Calu3 (cell line): ENCODE data around the gene C20orf141. TPM values are rescaled to one million over a fixed set of nuclear protein-coding genes. Genes with fewer than 3 reads are reported as not detected.

Source experiments
- BruUV-seq: library from RNA; stranded (reverse); fragments of 400-500 nt; replicated peaks from 2 replicates; lab custom pipeline; 2021; lab: Mats Ljungman, UMichigan
- CTCF ChIA-PET: fragments of 300-600 bp; sonication (Branson Sonifier 250); formaldehyde crosslinking; loops from one replicate; lab custom pipeline; 2022; ENCODE audit warnings: antibody characterized with exemption; lab: Charles Lee
- DNase-seq: peaks from one replicate; pipeline ENCODE4 v3.0.0; 2022
- H3K27ac Mint-ChIP-seq: one replicate; pipeline ENCODE4 v1.8.0; 2022; ENCODE audit warnings: mixed read lengths; ENCODE audit not compliant: unreplicated experiment
- H3K27me3 Mint-ChIP-seq: one replicate; pipeline ENCODE4 v1.8.0; 2022; ENCODE audit warnings: mixed read lengths; ENCODE audit not compliant: unreplicated experiment
- H3K36me3 Mint-ChIP-seq: one replicate; pipeline ENCODE4 v1.8.0; 2022; ENCODE audit warnings: mild to moderate bottlenecking, moderate library complexity, mixed read lengths; ENCODE audit not compliant: insufficient read depth, unreplicated experiment
- H3K4me1 Mint-ChIP-seq: one replicate; pipeline ENCODE4 v1.8.0; 2022; ENCODE audit warnings: mild to moderate bottlenecking, low read depth, mixed read lengths; ENCODE audit not compliant: unreplicated experiment
- H3K4me3 Mint-ChIP-seq: one replicate; pipeline ENCODE4 v1.8.0; 2022; ENCODE audit warnings: mild to moderate bottlenecking, low read depth, moderate library complexity, mixed read lengths; ENCODE audit not compliant: unreplicated experiment
- H3K9me3 Mint-ChIP-seq: one replicate; pipeline ENCODE4 v1.8.0; 2022; ENCODE audit warnings: low read depth, mixed read lengths; ENCODE audit not compliant: unreplicated experiment
- intact Hi-C: fragments of 100-400 bp; cut with micrococcal nuclease; formaldehyde crosslinking; loops from one replicate; pipeline ENCODE4 v1.10.0; 2022; ENCODE audit not compliant: unreplicated experiment
- total RNA-seq: library from RNA; stranded (reverse); gene quantifications from 2 replicates; pipeline ENCODE4 v1.2.3, GENCODE V29; 2022
- TF ChIP-seq, protein P1 (sequence below): fragments of 200-600 bp; IDR thresholded peaks from one replicate; pipeline ENCODE4 v1.8.0; 2022; ENCODE audit warnings: antibody characterized with exemption; ENCODE audit not compliant: unreplicated experiment

Gene C20orf141
- total RNA-seq, 1 experiment from 2014 or later, result not detected

DNA sequence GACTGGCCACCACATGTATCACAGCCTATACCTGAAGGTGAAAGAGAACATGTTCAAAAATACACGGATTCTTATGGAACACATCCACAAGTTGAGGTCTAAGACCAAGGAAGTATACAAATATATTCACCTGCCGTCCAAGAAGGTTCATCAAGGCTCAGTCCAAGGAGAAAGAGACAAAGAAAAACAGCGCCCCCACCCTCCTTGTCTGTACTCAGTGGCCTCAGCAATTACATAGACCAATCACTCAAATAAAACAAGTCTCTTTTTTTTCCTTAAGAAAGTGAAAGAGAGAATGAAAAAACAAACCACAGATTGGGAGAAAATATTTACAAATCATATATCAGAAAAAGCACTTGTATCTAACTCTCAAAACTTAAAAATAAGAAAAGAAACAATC lies 33.8 kb upstream of the C20orf141 start:
- BruUV-seq, result no TSS peak
- H3K4me3 Mint-ChIP-seq, result no peak overlapping the region
- H3K4me1 Mint-ChIP-seq, result no peaks in the 10 kb centered on the region
- DNase-seq, result no peak
- TF ChIP-seq, protein P1, sequence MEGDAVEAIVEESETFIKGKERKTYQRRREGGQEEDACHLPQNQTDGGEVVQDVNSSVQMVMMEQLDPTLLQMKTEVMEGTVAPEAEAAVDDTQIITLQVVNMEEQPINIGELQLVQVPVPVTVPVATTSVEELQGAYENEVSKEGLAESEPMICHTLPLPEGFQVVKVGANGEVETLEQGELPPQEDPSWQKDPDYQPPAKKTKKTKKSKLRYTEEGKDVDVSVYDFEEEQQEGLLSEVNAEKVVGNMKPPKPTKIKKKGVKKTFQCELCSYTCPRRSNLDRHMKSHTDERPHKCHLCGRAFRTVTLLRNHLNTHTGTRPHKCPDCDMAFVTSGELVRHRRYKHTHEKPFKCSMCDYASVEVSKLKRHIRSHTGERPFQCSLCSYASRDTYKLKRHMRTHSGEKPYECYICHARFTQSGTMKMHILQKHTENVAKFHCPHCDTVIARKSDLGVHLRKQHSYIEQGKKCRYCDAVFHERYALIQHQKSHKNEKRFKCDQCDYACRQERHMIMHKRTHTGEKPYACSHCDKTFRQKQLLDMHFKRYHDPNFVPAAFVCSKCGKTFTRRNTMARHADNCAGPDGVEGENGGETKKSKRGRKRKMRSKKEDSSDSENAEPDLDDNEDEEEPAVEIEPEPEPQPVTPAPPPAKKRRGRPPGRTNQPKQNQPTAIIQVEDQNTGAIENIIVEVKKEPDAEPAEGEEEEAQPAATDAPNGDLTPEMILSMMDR, result no peak
- peaks cover 23% of the 10 kb centered on the region for H3K27me3 Mint-ChIP-seq
- no peak overlapping the region for H3K27ac Mint-ChIP-seq
- H3K36me3 Mint-ChIP-seq, result no peaks in the 10 kb centered on the region
- CTCF ChIA-PET, result no interaction called here
- no peaks in the 10 kb centered on the region for H3K9me3 Mint-ChIP-seq
- intact Hi-C loops, result no loop called here

DNA sequence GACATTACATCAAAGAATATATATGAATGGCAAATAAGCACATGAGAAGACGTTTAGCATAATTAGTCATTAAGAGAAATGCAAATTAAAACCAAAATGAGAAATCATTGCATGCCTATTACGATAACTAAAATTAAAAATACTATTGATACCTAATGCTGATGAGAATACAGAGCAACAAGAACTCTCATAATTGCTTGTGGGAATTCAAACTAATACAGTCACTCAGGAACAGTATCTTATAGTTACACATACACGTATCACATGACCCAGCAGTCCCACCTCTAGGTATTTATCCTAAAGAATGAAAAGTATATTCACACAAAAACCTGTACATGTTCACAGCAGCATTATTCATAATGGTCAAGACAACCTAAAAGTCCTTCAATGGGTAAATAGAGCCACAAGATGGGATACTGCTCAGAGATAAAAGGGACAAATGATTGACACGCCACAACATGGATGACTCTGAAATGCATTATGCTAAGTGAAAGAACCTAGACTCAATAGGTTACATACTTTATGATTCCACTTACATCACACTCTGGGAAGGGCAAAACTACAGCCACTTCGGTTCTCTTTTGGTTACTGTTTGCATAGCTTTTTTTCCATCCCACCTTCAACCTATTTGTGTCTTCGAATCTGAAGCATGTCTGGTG lies 30.8 kb upstream of the C20orf141 start:
- no peaks in the 10 kb centered on the region for H3K9me3 Mint-ChIP-seq
- CTCF ChIA-PET, result no interaction called here
- no peaks in the 10 kb centered on the region for H3K36me3 Mint-ChIP-seq
- H3K4me3 Mint-ChIP-seq, result no peak overlapping the region
- TF ChIP-seq, protein P1, result no peak
- intact Hi-C loops, result no loop called here
- DNase-seq, result no peak
- H3K27ac Mint-ChIP-seq, result no peak overlapping the region
- no TSS peak for BruUV-seq
- H3K27me3 Mint-ChIP-seq, result peaks cover 46% of the 10 kb centered on the region
- no peaks in the 10 kb centered on the region for H3K4me1 Mint-ChIP-seq

DNA sequence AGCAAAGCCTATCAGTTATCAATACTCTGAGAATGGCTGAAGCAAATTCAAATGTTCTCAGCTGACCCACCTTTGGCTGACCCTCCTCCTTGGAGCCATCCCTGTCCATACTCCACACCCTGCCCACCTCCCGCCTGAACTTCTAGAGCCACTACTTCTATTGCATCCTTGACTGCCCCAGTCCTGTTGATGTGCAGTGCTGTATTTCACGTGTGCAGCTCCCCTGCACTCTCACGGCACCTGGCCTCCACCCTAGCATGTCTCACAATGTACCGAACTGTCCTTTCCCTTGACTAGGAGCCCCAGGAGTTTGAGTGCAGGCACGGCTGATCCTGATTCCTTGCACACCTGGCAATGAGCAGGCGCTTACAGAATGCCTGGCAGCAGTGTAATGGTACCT lies 21.3 kb upstream of the C20orf141 start:
- Mint-ChIP-seq H3K36me3 (peaks cover 4% of the 10 kb centered on the region), H3K4me1 (no peaks in the 10 kb centered on the region), H3K9me3 (no peaks in the 10 kb centered on the region), H3K4me3 (no peak overlapping the region), H3K27ac (no peak overlapping the region), H3K27me3 (peaks cover 98% of the 10 kb centered on the region)
- intact Hi-C loops, result no loop called here
- BruUV-seq, result no TSS peak
- CTCF ChIA-PET, result no interaction called here
- TF ChIP-seq, protein P1, result no peak
- no peak for DNase-seq

DNA sequence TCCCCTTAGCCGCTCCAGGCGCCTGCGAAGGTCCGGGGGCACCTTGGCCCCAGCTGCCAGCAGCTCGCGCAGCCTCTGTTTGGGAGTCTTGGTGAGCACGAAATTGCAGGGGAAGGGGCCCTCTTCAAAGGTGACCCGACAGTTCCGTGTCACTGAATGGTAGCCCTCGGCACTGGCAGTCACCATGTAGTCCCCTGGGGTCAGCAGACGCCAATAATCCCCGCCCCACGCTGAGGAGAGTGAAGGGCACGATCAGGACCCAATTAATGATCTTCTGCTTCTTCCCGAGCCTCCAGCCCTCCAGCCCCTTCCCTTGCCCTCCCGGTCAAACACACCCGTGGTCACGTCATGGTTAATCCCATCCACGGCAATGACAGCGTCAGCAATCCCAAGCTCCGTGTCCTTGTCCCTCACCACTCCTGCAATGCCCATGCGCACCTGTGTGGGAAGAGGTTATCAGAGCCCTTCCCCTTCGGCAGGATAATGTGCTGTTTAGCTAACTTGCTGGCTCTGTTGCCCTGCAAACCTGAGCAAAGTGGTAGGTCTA lies 20.5 kb upstream of the C20orf141 start:
- no peak for DNase-seq
- H3K36me3 Mint-ChIP-seq, result peaks cover 4% of the 10 kb centered on the region
- no peak overlapping the region for H3K27ac Mint-ChIP-seq
- CTCF ChIA-PET, result no interaction called here
- no peak overlapping the region for H3K4me3 Mint-ChIP-seq
- peaks cover 98% of the 10 kb centered on the region for H3K27me3 Mint-ChIP-seq
- TF ChIP-seq, protein P1, result no peak
- H3K9me3 Mint-ChIP-seq, result no peaks in the 10 kb centered on the region
- intact Hi-C loops, result no loop called here
- H3K4me1 Mint-ChIP-seq, result no peaks in the 10 kb centered on the region
- no TSS peak for BruUV-seq
